Measurements from ENCODE around the gene CRYBG3.

CRYBG3 gene

DNA sequence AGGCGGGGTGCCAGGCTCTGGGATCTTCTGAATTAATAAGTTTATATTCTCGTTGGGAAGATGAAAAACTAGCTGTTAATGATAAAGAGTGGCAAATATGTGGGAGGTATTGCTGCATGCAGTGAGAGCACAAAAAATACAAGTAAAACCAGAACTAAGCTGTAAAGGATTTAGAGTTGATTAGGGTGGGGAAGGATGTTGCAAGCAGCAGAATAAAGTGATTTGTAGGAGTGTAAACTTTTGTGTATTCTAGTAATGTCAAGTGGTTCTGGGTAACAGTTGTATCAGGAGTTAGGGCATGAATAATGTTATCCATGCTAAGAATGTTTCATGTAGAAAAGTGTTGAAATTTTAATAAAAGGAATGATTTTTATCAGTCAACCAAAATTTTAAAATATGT, 18.1 kb downstream of the CRYBG3 start:
- DNase-seq: no peak

DNA sequence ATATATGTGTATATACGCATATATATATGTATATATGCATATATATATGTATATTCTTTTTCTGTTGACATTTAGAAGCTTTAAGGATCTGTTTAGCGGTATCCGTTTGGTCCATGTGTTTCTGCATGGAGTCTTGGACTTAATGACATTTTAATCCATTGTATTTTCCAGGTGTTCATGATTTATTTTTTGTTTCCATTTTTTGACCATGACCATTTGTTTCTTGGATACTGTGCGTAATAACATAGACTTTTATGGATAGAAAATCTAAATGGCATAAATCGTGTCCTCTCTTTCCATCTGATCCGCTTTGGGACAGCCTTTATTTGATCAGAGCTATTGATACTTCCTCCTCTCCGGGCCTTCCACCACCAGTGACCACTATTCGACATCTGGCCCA, 19.5 kb downstream of the CRYBG3 start:
- DNase-seq: no peak

DNA sequence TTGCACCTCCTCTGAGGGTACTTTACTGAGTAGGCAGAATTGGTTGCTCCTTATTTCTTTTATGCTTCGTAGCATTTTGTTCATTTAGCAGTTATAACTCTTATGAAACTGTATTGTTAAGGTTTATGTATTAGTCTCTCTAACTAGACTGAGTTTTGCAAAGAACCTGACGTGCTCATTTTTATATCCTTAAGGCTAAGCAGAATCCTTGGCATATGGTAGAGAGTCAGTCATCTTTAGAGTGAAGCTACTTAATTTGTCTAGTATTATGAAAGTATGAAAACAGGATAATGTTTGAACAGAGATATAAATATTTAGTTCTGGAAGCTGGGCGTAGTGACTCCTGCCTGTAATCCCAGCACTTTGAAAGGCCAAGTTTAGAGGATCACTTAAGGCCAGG, 20.1 kb downstream of the CRYBG3 start:
- DNase-seq: no peak

DNA sequence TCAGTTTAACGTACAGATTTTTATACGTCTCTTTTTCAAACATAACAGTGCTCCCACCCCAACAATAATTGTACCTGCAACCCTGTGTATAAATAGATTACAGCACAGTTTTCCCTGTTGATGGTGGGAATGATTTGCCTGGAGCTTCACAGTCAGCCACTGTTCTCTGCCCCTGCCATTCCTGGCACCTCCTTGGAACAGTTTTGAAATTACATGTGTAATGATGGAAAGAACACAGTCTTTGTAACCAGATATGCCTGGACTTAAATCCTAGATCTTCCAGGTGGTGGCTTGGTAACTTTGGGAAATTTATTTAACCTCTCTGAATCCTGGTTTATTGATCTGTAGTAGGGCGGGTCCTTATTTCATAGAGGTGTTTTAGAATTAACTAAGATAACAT, 27.0 kb downstream of the CRYBG3 start:
- no peak for DNase-seq

DNA sequence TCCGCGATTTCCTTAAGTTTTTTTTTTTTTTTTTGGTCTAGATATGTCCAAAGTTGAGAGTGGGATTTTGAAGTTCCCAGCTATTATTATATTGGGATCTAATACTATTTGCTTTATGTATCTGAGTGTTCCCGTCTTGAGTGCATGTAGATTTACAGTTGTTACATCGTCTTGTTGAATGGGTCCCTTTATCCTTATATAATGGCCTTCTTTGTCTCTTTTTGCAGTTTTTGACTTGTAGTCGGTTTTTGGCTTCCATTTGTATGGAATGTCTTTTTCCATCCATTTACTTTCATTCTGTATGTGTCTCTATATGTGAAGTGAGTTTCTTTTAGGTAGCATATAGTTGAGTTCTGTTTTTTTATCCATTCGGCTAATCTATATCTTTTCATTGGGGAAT, 35.6 kb downstream of the CRYBG3 start:
- no peak for DNase-seq

DNA sequence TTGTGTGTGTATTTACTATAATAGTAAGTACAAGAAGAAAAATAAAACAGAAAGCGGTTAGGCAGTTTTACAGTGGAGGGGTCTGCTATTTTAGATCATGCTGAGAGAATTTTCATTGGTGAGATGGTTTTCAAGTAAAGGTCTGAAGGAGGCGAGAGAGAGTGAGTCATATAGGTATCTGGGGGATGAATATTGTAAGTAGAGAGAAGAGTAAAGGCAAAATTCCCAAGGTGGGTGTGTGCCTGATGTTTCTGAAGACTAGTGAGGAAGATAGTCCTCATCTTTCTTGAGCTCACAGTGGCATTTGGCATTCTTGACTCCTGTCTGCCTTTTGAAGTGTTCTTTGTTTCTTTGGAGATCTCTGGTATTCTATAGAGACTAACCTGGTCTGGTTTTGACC, 38.6 kb downstream of the CRYBG3 start:
- DNase-seq: no peak

DNA sequence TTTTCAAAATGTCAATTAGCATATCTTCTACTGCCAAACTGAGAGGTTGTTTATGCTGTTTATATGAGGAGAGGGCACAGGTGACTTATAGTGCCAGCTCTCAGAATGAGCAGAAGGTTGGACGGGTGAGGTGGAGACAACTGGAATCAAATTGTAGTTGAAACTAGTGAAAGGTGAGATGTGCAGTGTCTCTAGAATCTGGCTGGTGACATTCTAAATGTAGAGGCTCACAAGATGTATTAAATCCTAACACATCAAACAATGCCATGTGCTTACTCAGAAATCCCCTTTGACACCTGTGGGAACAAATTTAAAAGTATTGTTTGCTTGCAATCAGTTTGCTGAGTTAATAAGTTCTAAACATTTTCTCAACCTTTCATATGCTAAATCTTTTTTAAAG, 40.8 kb downstream of the CRYBG3 start:
- DNase-seq: no peak

DNA sequence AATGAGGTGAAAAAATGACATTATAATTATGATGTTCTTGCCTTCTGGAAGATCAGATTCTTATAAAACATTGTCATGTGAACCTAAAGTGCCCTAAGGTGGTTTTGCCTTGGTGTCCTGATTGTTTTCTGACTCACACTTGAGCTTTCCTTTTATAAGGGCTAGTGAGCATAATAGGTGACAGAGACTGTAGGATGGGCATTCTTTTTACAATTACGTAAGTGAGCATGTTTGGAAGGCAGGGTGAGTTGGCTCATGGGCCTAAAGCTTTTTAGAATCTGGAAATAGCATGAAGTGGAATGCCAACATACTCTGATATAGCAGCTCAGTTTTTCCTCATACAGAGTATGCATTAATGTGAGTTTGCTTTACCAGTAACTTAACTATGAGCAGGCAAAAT, 41.2 kb downstream of the CRYBG3 start:
- no peak for DNase-seq

DNA sequence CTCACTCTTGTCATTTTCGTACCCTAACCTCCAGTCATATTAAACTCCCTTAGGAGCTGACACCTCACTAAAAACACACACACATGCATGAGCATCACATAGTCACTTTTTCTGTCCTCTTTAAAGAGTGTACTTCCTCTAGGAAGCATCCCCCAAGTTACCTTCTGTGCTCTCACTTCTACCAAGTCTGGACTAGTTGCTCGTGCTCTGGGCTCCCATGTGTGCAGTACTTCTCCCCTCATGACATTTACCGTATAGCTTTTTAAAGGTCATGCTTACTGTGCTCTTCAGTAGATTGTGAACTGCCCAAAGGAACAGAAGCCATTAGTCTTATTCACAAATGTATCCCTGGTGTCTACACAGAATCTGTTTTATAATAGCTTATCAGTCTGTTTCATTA, 42.0 kb downstream of the CRYBG3 start:
- no peak for DNase-seq

DNA sequence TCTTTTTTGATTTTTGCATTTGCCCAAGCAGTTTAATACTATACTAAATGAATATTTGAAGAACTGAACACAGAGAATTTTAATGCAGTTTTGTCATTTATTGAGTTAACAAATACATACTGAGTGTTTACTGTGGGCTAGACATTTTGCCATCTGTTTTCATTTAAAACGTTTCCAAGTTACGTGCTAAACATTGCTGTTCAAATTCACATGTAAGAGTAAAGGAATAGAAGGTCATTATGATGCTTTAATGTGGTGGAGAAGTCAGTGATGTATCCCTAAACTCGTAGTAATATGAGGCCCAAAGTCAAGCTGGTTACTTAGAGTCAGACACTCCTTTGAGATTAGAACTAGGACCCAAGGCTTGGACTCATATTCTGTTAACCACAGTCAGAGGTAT, 49.4 kb downstream of the CRYBG3 start:
- no peak for DNase-seq

DNA sequence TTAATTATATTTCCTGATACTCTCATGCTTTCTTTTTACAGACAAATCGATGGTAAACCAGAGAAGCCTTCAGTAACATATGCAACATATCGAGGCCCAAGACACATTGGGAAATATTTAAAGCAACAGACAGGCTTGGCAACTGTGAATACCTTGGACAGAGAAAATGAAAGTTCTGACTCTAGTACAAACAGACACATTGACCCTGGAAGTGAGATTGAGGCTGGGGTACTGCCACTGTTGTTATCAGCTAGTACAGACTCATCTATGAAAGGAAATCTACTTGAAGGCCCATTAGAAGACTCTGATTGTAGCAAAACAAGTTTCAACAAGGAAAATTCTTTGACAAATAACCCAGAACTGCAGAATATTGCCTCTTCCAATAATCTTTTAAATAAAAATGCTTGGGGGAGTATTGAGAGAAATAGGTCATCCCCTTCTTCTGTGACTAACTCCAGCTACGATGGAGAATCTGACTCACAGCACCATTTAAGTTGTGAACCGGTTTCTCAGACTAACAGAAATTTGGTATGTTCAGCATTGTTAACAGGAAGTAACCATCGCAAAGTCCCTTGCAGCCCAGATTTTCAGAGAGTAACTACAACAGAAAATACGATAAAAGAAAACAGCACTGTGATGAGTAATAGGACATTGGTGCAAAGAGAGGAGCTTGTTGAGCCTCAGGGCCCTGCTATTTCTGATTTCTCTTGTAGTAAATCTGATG, 50.2 kb downstream of the CRYBG3 start:
- DNase-seq: no peak

DNA sequence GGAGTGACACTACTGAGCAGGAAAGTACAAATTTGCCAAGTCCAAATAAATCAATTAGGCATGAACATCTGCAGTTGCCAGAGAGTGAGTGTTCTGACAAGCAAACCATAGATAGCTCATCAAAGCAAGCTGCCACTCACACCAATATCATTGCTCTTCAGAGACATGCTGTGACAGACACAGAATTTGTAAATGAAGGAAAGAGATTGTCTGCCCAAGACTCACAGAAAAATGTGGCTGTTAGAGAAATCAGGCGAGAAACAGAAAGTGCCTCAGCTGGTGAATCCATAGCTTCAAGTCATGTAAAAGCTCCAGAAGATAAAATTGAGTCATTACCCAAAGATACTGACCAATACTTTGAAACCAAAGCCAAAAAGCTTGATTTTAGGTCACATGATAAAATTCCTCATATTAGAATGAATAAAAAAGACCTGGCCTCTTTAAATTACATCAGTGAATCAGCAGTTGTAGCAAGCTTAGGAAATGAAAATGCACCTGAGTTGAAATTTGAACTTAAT, 50.8 kb downstream of the CRYBG3 start:
- DNase-seq: no peak

DNA sequence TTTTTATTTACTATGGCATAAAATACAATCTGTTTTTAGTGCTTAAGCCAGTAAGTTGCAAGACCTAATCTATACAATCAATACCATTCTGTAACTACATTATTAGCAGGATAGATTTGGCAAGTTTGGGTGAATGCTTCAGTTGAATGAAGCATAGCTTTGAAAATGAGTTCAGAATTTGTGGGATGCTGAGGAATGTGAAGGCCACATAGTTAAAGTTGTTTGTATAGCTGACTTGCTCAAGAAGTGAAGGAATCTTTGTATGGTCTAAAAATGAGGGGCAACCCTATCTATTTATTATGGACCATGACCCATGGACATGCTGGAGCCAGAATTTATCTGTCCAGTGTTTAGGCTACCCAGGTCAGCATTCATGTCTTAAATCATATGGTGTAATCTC, 58.5 kb downstream of the CRYBG3 start:
- DNase-seq: no peak

DNA sequence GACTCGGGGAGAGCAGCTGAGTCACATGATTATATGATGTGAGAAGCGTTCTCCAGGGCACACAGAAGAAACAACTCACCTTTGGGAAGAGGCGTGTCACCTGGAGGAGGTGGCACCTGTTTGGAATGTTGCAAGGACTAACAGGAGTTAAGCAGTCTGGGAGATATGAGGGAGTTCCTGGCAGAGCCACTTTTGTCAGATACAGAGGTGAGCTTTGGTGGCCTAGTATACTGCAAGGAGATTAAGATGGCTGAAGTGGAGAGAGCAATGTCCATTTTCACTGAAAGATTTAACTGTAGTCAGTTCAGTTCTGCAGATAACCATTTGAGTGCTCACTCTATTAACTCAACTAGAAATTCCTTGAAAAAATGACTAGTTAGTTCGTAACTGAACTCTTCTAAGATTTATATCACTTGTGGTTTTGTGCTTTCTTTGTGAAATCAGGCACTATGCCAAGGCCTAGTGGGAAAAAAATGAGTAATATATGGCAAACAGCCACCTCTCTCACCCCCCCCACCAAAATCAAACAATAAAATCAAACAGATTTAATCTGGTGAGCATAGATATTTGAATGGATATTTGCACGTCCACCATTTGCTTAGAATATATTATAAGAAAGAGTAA, 61.3 kb downstream of the CRYBG3 start:
- DNase-seq: no peak

DNA sequence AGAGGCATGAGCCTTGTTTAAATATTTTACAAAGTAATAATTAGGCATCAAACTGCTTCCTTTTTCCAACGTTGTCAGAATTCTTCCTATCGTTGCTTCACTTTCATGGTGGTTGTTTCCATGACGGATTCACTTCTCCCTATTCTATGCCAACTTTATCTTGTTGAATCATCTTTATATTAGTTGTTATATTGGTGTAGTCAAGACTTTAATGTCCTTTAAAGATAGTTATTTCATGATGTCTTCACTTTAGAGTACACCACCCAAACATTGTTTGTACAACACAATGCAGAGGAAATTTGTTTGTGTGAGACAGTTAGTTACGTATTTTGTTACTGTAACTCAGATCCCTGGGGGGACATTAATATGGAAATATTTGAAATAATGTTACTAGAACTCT, 61.9 kb downstream of the CRYBG3 start:
- DNase-seq: no peak

DNA sequence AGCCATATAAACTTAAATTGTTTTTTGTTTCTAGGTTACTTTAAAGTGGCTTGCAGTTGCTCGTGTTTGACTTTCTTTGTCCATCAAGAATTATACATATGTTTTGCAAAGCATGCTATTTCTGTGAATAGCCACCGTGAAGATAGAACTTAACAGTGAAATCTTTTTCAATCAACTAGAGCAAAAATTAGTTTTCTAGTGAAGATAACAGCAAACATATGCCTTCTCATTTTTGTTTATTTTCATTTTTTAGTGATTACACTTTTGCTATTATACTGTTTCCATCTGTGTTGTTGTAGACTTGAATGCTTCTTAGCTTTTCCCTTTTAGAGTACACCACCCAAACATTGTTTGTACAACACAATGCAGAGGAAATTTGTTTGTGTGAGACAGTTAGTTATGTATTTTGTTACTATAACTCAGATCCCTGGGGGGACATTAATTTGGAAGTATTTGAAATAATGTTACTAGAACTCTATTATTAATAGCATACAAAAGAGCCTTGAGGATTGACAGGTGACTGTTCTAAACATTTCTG, 62.8 kb downstream of the CRYBG3 start:
- no peak for DNase-seq

DNA sequence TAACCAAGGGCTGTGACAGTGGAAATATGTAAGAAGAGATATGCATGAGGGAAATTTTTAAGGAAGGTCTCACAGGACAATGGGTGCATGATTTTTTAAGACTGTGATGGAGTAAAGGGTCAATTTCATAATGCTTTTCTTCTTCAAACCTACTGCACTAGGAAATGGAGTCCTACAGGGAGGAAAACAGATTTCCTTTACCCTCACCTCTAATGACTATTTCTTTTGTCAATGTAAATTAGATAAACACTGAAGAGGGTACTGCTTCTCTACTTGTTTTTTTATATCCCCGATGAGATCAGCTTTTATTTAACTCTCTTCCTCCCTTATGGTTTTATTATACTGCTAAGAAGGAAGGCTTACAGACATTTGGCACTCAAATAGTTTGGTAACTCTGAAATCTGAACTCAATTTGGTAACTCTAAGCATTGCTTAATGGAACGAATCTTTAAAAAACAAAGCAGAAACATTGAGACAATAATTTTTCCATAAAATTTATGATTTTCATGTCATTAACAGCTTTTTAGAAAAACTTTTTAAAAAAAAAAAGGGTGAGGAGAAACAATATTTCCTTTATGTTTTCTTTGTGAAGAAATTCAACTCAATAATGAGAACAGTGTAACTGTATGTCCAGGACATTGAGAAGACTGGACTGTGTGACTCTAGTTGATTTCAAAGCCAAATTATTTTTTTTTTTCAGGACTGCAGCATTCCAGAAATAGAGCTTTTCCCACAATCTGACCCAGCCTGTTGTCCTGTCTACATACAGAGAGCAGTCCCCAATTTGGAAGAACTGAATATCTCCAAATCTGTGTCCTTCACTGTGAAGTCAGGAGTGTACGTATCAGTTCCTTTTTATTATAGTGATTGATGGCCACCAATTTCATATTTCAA, 64.4 kb downstream of the CRYBG3 start:
- no peak for DNase-seq

DNA sequence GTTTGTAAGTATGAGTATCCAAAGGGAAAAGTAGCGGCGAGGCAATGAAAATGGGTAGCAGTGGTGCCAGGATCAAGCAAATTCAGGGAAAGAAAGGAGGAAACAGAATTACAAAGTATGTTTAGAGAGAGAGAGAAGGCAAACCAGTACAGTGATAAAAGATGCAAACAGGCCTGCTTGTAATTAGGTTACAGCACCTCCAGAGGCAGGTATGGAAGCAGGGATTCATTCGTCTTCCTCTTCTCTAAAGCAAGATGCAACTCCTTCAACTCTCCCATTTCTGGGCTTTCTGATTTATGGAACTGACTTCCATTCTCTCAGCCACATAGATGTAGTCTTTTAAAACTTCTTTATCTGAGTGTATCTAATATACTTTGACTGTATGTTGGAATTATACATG, 68.0 kb downstream of the CRYBG3 start:
- DNase-seq: no peak

DNA sequence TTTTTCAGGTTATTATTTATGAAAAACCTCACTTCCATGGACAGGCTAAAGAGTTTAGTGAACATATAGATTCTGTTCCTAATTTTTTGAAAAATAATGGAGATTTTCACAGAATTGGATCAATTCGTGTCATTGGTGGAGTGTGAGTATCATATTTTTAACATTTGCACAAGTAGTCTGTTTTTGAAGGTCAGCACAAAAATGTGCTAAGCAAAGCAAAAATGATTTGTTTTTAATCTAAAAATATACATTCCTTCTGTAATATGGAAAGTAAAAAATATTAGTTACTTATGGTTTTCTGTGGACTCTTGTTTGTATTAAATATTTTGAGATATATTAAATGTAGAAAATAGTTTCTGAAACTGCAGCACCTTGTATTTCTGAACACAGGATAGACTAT, 71.0 kb downstream of the CRYBG3 start:
- no peak for DNase-seq

DNA sequence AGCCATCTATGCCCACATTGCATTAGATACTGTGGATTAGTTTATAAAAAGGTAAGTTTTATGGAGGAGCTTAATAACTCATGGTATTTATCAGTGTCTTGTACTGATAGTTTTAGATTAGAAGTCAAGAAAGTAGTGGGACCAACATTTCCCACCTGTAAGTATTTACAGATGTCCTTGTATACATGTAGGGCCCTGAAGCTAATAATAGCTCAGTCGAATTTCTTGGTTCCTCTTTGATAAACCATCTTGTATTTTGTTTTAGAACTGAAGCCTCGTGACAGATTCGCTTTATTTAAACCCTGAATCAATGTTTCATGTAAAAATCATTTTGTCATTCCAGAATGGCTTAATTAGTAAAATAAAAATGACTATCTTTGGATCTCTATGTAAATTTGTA, 73.4 kb downstream of the CRYBG3 start:
- DNase-seq: no peak

DNA sequence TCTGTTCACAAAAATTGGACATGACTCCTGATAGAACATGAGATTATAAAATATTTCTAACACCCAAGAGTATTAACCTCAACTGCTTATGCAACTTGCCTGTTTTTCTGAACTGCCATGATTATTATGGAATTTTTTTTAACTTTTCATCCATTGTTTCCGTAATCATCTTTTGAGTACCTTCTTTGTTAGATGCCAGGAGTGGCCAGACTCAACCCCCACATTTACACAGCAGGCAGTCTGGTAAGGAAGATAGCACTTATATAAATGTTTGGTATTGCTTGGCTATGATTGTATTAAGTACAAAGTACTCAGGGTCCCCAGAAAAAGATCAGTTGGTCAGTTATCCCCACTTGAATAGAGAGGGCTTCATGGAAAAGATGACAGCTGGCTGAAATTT, 74.3 kb downstream of the CRYBG3 start:
- no peak for DNase-seq

DNA sequence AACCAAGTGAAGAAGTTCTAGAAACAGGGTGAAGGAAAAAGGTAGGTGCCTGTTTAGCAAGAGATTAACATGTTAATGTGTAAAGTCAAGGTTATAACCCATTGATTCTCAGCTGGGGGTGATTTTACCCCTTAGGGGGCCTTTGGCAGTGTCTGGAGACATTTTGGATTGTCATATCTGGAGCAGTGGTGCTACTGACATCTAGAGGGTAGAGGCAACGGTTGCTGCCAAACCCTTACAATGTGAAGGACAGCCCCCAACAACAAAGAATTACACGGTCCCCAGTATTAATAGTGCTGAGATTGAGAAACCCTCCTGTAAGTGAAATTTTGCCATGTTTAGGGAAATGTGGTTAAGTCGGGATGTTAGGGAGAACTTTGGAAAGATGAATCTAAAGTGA, 74.7 kb downstream of the CRYBG3 start:
- DNase-seq: no peak

DNA sequence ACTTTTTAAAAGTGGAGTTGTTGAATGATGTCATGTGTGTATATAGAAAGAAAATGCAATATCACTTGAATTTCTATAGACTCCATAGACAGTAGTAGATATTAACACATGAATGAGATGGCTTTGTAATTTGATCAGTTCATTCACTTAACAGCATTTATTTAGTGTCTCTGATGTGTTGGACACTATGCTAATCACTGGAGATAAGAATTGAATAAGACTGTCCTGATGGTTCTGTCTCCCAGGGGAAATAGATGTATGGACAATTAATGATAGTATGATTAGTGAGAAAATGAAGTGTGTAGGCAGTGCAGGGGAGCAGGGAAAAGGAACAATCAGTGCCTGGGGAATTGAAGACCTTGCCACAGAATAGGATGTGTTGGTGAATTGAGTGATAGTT, 77.5 kb downstream of the CRYBG3 start:
- no peak for DNase-seq

All from activated CD8-positive, alpha-beta memory T cell treated with anti-CD3 and anti-CD28 coated beads, Interleukin-2, amount 50 U/mL, for 48 hours (primary cell).